Osteoblast (primary cell): Measurements from ENCODE around the gene BUD23. TPM values are rescaled to one million over a fixed set of nuclear protein-coding genes. Genes with fewer than 3 reads are reported as not detected.
"Not testable (repeated sequence)": the region's sequence is repeated elsewhere in the genome, so short reads cannot be mapped to it uniquely, and the experiment has no call there.

Experiments
- DNase-seq: peaks from one replicate; pipeline ENCODE4 v3.0.0; 2011; ENCODE audit warnings: low spot score, mixed read lengths; ENCODE audit not compliant: insufficient read length; ENCODE audit errors: missing footprints
- H2AFZ ChIP-seq: 2 replicates; pipeline ENCODE4 v1.6.0; 2011; ENCODE audit warnings: mild to moderate bottlenecking, low read length
- H3K27ac ChIP-seq: 2 replicates; pipeline ENCODE4 v1.5.1; 2011; ENCODE audit warnings: mild to moderate bottlenecking, low read depth, low read length, moderate library complexity
- H3K27me3 ChIP-seq: 2 replicates; pipeline ENCODE4 v1.6.0; 2012; ENCODE audit warnings: mild to moderate bottlenecking, control low read depth, inconsistent platforms, low read length, moderate library complexity; ENCODE audit not compliant: insufficient read depth
- H3K36me3 ChIP-seq: 2 replicates; pipeline ENCODE4 v1.5.1; 2011; ENCODE audit warnings: mild to moderate bottlenecking, low read length, control low read depth, moderate library complexity; ENCODE audit not compliant: insufficient read depth
- H3K4me1 ChIP-seq: 2 replicates; pipeline ENCODE4 v1.5.1; 2011; ENCODE audit warnings: mild to moderate bottlenecking, low read length, control low read depth, moderate library complexity; ENCODE audit not compliant: insufficient read depth
- H3K4me2 ChIP-seq: 2 replicates; pipeline ENCODE4 v1.6.0; 2011; ENCODE audit warnings: mild to moderate bottlenecking, low read length; ENCODE audit not compliant: insufficient read depth
- H3K4me3 ChIP-seq: fragments of 200-600 bp; sonication (generic); 3 replicates; pipeline ENCODE4 v1.5.1; 2012; ENCODE audit warnings: mild to moderate bottlenecking, low read length, inconsistent platforms; ENCODE audit not compliant: insufficient read depth
- H3K79me2 ChIP-seq: 2 replicates; pipeline ENCODE4 v1.6.0; 2012; ENCODE audit warnings: mild to moderate bottlenecking, low read length, control low read depth, inconsistent platforms; ENCODE audit not compliant: insufficient read depth
- H3K9me3 ChIP-seq: 2 replicates; pipeline ENCODE4 v1.5.1; 2011; ENCODE audit warnings: low read depth, low read length, control low read depth
- H4K20me1 ChIP-seq: 2 replicates; pipeline ENCODE4 v1.6.0; 2012; ENCODE audit warnings: mild to moderate bottlenecking, low read length, control low read depth; ENCODE audit not compliant: insufficient read depth
- total RNA-seq: library from RNA; depleted of rRNA; stranded (reverse); fragments of >200 nt; gene quantifications from 2 replicates; pipeline ENCODE4 v1.2.3, GENCODE V29; 2012
- TF ChIP-seq, protein P1 (sequence below): IDR thresholded peaks from 2 replicates; pipeline ENCODE4 v1.5.1; 2011; ENCODE audit warnings: mild to moderate bottlenecking, low read depth, low read length, moderate library complexity; ENCODE audit errors: extremely low read depth

The BUD23 gene
- total RNA-seq, 1 donor = 36.9 TPM

GRCh38 chr7:73718438-73718881 is 35.1 kb downstream of the BUD23 start:
- no peak for DNase-seq
- Histone ChIP-seq H3K27me3 (no peaks in the 10 kb centered on the region), H3K79me2 (peaks cover 55% of the 10 kb centered on the region), H3K36me3 (peaks cover 1% of the 10 kb centered on the region), H3K27ac (peak overlapping the region; percentile 95), H2AFZ (no peak overlapping the region), H3K9me3 (no peaks in the 10 kb centered on the region), H3K4me3 (peak overlapping the region; percentile 95), H3K4me1 (peaks cover 33% of the 10 kb centered on the region), H3K4me2 (peak overlapping the region; percentile 82), H4K20me1 (peaks cover 37% of the 10 kb centered on the region)
- TF ChIP-seq, protein P1, sequence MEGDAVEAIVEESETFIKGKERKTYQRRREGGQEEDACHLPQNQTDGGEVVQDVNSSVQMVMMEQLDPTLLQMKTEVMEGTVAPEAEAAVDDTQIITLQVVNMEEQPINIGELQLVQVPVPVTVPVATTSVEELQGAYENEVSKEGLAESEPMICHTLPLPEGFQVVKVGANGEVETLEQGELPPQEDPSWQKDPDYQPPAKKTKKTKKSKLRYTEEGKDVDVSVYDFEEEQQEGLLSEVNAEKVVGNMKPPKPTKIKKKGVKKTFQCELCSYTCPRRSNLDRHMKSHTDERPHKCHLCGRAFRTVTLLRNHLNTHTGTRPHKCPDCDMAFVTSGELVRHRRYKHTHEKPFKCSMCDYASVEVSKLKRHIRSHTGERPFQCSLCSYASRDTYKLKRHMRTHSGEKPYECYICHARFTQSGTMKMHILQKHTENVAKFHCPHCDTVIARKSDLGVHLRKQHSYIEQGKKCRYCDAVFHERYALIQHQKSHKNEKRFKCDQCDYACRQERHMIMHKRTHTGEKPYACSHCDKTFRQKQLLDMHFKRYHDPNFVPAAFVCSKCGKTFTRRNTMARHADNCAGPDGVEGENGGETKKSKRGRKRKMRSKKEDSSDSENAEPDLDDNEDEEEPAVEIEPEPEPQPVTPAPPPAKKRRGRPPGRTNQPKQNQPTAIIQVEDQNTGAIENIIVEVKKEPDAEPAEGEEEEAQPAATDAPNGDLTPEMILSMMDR = no peak

GRCh38 chr7:73718905-73719805 is 35.8 kb downstream of the BUD23 start, which contains the start of gene STX1A:
Gene STX1A, minus strand, starts transcription at chr7:73719669. Its CDS starts 38 bp downstream, at chr7:73719631.
- no peak within 1 kb of the TSS for H2AFZ ChIP-seq
- peaks cover 33% of the 10 kb centered on the region for H3K4me1 ChIP-seq
- peaks cover 48% of the 10 kb centered on the region for H3K79me2 ChIP-seq
- peaks cover 33% of the 10 kb centered on the region for H4K20me1 ChIP-seq
- no peaks in the 10 kb centered on the region for H3K27me3 ChIP-seq
- DNase-seq = peak; percentile 99
- TF ChIP-seq, protein P1 = no peak
- H3K36me3 ChIP-seq = no peaks in the 10 kb centered on the region
- peak within 1 kb of the TSS; percentile 95 for H3K27ac ChIP-seq
- peak within 1 kb of the TSS; percentile 82 for H3K4me2 ChIP-seq
- H3K9me3 ChIP-seq = no peaks in the 10 kb centered on the region
- H3K4me3 ChIP-seq = peak within 1 kb of the TSS; percentile 95

DNA sequence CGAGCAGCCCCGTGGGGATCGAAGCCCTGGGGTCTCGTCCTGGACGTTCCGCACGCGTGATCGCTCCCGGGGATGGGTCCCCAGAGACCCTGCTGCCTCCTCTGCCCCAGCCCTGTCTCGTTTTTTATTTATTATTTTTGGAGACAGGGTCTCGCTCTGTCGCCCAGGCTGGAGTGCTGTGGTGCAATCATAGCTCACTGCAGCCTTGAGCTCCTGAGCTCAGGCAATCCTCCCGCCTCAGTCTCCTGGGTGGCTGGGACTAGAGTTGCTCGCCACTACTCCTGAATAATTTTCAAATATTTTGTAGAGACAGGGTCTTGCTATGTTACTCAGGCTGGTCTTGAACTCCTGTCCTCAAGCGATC is 36.4 kb downstream of the BUD23 start:
- Histone ChIP-seq H4K20me1 (peaks cover 30% of the 10 kb centered on the region), H3K27me3 (no peaks in the 10 kb centered on the region), H3K79me2 (peaks cover 42% of the 10 kb centered on the region), H2AFZ (no peak overlapping the region), H3K9me3 (no peaks in the 10 kb centered on the region), H3K4me1 (peaks cover 33% of the 10 kb centered on the region), H3K4me2 (peak overlapping the region; percentile 52), H3K36me3 (no peaks in the 10 kb centered on the region), H3K27ac (no peak overlapping the region), H3K4me3 (peak overlapping the region; percentile 54)
- no peak for DNase-seq
- TF ChIP-seq, protein P1 = no peak

DNA sequence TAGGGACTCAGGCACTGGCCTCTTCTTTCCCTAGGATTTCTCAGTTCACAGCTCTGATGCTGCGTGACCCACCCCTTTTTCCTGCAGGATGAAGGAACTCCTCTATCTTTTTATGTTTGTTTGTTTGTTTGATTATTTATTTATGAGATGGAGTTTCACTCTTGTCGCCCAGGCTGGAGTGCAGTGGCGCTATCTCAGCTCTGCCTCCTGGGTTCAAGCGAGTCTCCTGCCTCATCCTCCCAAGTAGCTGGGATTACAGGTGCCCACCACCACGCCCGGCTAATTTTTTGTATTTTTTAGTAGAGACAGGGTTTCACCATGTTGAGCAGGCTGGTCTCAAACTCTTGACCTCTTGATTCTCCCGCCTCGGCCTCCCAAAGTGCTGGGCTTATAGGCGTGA is 37.0 kb downstream of the BUD23 start:
- H3K4me2 ChIP-seq, H3K36me3 ChIP-seq, H2AFZ ChIP-seq, H3K27me3 ChIP-seq, DNase-seq, H3K4me3 ChIP-seq, H3K27ac ChIP-seq, H3K9me3 ChIP-seq: not testable (repeated sequence)
- H3K79me2 ChIP-seq = peaks cover 37% of the 10 kb centered on the region
- H4K20me1 ChIP-seq = peaks cover 28% of the 10 kb centered on the region
- peaks cover 28% of the 10 kb centered on the region for H3K4me1 ChIP-seq
